SK-N-SH (cell line): Measurements from ENCODE around the gene CEL. TPM values are rescaled to one million over a fixed set of nuclear protein-coding genes. Genes with fewer than 3 reads are reported as not detected.

ENCODE experiments used
- CTCF ChIA-PET: fragments of 300-600, 350-600 bp; formaldehyde crosslinking; extraction: SDS; loops from one replicate; lab custom pipeline; 2021; lab: Yijun Ruan, JAX
- POLR2A ChIA-PET: fragments of 350-600 bp; sonication (Branson Sonifier 250); formaldehyde crosslinking; extraction: SDS; loops from one replicate; lab custom pipeline; 2020; ENCODE audit warnings: antibody characterized with exemption, inconsistent platforms; lab: Yijun Ruan, JAX
- DNase-seq: peaks from one replicate; pipeline ENCODE4 v3.0.0; 2012
- H2AFZ ChIP-seq: fragments of 200-600 bp; sonication (generic); 2 replicates; pipeline ENCODE4 v1.8.1; 2016; ENCODE audit warnings: antibody characterized with exemption, mild to moderate bottlenecking, low read depth
- H3F3A ChIP-seq: fragments of 200-600 bp; sonication (generic); replicated peaks from 2 replicates; pipeline ENCODE3; 2016; ENCODE audit warnings: antibody characterized with exemption, mild to moderate bottlenecking; ENCODE audit not compliant: insufficient read depth
- H3K27ac ChIP-seq, 2 experiments: fragments of 200-500 bp in 1 of 2; fragments of 200-600 bp in 1 of 2; sonication (Bioruptor generic) in 1 of 2; sonication (generic), shearing (Covaris generic) in 1 of 2; 2 replicates each; pipeline versions ENCODE4 v1.5.1 to v1.6.1; 2014 to 2016; ENCODE audit warnings: low read depth in 2 of 2, inconsistent platforms in 1 of 2, low read length in 1 of 2, mild to moderate bottlenecking in 1 of 2, mixed read lengths in 1 of 2
- H3K27me3 ChIP-seq: fragments of 200-600 bp; sonication (generic), shearing (Covaris generic); 2 replicates; pipeline ENCODE4 v1.6.1; 2016; ENCODE audit warnings: mixed run types; ENCODE audit not compliant: insufficient read depth
- H3K36me3 ChIP-seq, 2 experiments: fragments of 200-500 bp in 1 of 2; fragments of 200-600 bp in 1 of 2; sonication (Bioruptor generic) in 1 of 2; sonication (generic) in 1 of 2; replicated peaks in 1 of 2; 2 replicates each; pipeline versions ENCODE3 to v1.5.1; 2014 to 2016; ENCODE audit warnings: low read length in 1 of 2, mild to moderate bottlenecking in 1 of 2; ENCODE audit not compliant: insufficient read depth in 2 of 2, control insufficient read depth in 1 of 2
- H3K4me1 ChIP-seq, 2 experiments: fragments of 200-500 bp in 1 of 2; fragments of 200-600 bp in 1 of 2; sonication (Bioruptor generic) in 1 of 2; sonication (generic), shearing (Covaris generic) in 1 of 2; 2 replicates each; pipeline versions ENCODE4 v1.5.1 to v1.6.1; 2014 to 2016; ENCODE audit warnings: low read depth in 1 of 2, low read length in 1 of 2, mixed run types in 1 of 2; ENCODE audit not compliant: insufficient read depth in 2 of 2, control insufficient read depth in 1 of 2
- H3K4me2 ChIP-seq: fragments of 200-600 bp; sonication (generic), shearing (Covaris generic); 2 replicates; pipeline ENCODE4 v1.6.1; 2017; ENCODE audit warnings: mixed run types
- H3K4me3 ChIP-seq, 2 experiments: fragments of 200-500 bp in 1 of 2; fragments of 200-600 bp in 1 of 2; sonication (Bioruptor generic) in 1 of 2; sonication (generic), shearing (Covaris generic) in 1 of 2; 2 replicates each; pipeline versions ENCODE4 v1.5.1 to v1.8.1; 2014 to 2016; ENCODE audit warnings: low read depth in 2 of 2, inconsistent platforms in 1 of 2, low read length in 1 of 2, mild to moderate bottlenecking in 1 of 2, mixed read lengths in 1 of 2, moderate library complexity in 1 of 2
- H3K79me2 ChIP-seq: fragments of 200-600 bp; sonication (generic); 2 replicates; pipeline ENCODE4 v1.8.1; 2017; ENCODE audit warnings: mild to moderate bottlenecking; ENCODE audit not compliant: insufficient read depth
- H3K9ac ChIP-seq: fragments of 200-600 bp; sonication (generic); 2 replicates; pipeline ENCODE4 v1.6.1; 2017; ENCODE audit warnings: mixed run types
- H3K9me2 ChIP-seq: fragments of 200-600 bp; sonication (generic); 2 replicates; pipeline ENCODE4 v1.6.1; 2017; ENCODE audit warnings: mixed run types
- H3K9me3 ChIP-seq: fragments of 200-600 bp; sonication (generic); 2 replicates; pipeline ENCODE4 v1.6.1; 2017; ENCODE audit warnings: mixed run types, mild to moderate bottlenecking, moderate library complexity
- H4K20me1 ChIP-seq: fragments of 200-600 bp; sonication (generic); 2 replicates; pipeline ENCODE4 v1.6.1; 2017; ENCODE audit warnings: mild to moderate bottlenecking, mixed run types; ENCODE audit not compliant: insufficient read depth
- GABPA ChIP-seq: IDR thresholded peaks from 2 replicates; pipeline ENCODE4 v1.4.0; 2012; ENCODE audit warnings: low read depth, mild to moderate bottlenecking
- GATA2 ChIP-seq: sonication (generic); formaldehyde crosslinking; IDR thresholded peaks from 2 replicates; pipeline ENCODE4 v1.5.0; 2020; ENCODE audit warnings: mild to moderate bottlenecking, missing genetic modification reagents
- IRF3 ChIP-seq: fragments of 150-350 bp; IDR thresholded peaks from 2 replicates; pipeline ENCODE4 v1.6.1; 2016; ENCODE audit warnings: mild to moderate bottlenecking, low read depth, low read length
- JUND ChIP-seq: IDR thresholded peaks from 2 replicates; pipeline ENCODE4 v1.4.0; 2012
- MAX ChIP-seq: IDR thresholded peaks from 2 replicates; pipeline ENCODE4 v1.4.0; 2012; ENCODE audit warnings: low read depth
- PBX3 ChIP-seq: IDR thresholded peaks from 2 replicates; pipeline ENCODE4; 2012
- POLR2AphosphoS5 ChIP-seq: IDR thresholded peaks from 2 replicates; pipeline ENCODE4 v1.6.1; 2012; ENCODE audit warnings: low read depth, low read length
- RCOR1 ChIP-seq: fragments of 150-350 bp; IDR thresholded peaks from 2 replicates; pipeline ENCODE4 v1.6.1; 2017; ENCODE audit warnings: antibody characterized with exemption, low read length
- SIN3A ChIP-seq: IDR thresholded peaks from 2 replicates; pipeline ENCODE4 v1.6.1; 2012; ENCODE audit warnings: low read depth, mild to moderate bottlenecking, low read length, moderate library complexity, borderline replicate concordance
- TCF12 ChIP-seq: IDR thresholded peaks from 2 replicates; pipeline ENCODE4 v1.4.0; 2012
- TEAD4 ChIP-seq: IDR thresholded peaks from 2 replicates; pipeline ENCODE4 v1.4.0; 2012; ENCODE audit warnings: mild to moderate bottlenecking, borderline replicate concordance; ENCODE audit not compliant: insufficient read depth
- USF2 ChIP-seq: fragments of 150-350 bp; IDR thresholded peaks from 2 replicates; pipeline ENCODE4 v1.6.1; 2017; ENCODE audit warnings: antibody characterized with exemption, low read length, low read depth, borderline replicate concordance
- WGBS: methylation state at CpG from one replicate; pipeline ENCODE4 v1.1.6; 2017; ENCODE audit warnings: low lambda C conversion rate; 5-methylcytosine and 5-hydroxymethylcytosine counted together
- polyA plus RNA-seq, 3 experiments: library from polyadenylated mRNA; depleted of rRNA; stranded (reverse); fragments of >200 nt; gene quantifications; 2 replicates each; pipeline ENCODE4 v1.2.3, GENCODE V29; 2012
- TF ChIP-seq, protein P1 (sequence below): IDR thresholded peaks from 2 replicates; pipeline ENCODE4 v1.6.1; 2012; ENCODE audit warnings: mild to moderate bottlenecking, low read depth, low read length, moderate library complexity

The CEL gene
- polyA plus RNA-seq, 1 of the 3 experiments (the other 2 are of a cell fraction) = 0.87 TPM

DNA sequence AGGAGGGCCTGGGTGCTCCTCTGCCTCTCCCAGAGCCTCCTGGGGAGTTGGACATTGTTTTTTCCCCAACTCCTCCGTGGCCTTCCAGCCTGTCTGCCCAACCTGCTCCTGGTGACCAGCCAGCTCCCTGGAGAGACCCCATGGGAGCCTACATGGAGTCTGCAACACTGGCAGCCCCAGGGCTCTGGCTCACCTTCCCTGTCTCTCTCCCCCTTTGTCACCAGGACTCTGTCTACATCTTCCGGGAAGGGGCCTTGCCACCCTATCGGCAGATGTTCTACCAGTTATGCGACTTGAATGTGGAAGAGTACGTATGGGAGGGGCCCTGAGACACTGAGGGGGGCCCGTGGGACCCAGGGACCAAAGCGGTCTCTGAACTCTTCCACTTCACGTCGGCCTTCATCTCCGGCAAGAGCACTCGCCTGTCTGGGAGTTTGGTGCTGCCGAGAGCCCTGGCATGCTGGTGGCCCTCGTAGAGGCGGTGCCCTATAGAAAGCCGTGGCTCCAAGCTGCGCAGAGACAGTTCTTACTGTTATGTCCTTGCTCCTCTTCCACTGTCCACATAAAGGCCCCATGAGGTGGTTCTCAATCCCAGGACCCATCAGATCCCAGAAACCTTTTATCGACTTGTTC lies 5.9 kb upstream of the CEL start (continued):
- no peak for TF ChIP-seq IRF3
- no peak for TF ChIP-seq MAX

GRCh38 chr9:133056533-133056932 lies 5.2 kb upstream of the CEL start:
- ChIA-PET CTCF (interaction anchor here (0.5 to 1.7 kb wide), 2 partner anchors 91 to 964 kb away, joined by 3 to 5 read pairs; no protein-coding TSS in a partner anchor), POLR2A (interaction anchor here (1.1 kb wide), 1 partner anchor 16 kb away, joined by 3 read pairs; no protein-coding TSS in a partner anchor)
- no peak for DNase-seq

GRCh38 chr9:133057006-133057405 lies 4.8 kb upstream of the CEL start:
- Histone ChIP-seq H3K4me3 (no peak overlapping the region), H3K27ac (no peak overlapping the region), H3K4me1 (peaks cover 0 to 40% of the 10 kb centered on the region in 2 experiments; a peak in 1 of 4 replicates), H3K9me2 (no peaks in the 10 kb centered on the region), H3K36me3 (peaks cover 2 to 39% of the 10 kb centered on the region in 2 experiments), H3K9me3 (no peaks in the 10 kb centered on the region), H3K9ac (no peak overlapping the region), H3F3A (no peaks in the 10 kb centered on the region), H4K20me1 (no peaks in the 10 kb centered on the region), H3K4me2 (no peak overlapping the region), H2AFZ (no peak overlapping the region), H3K79me2 (no peaks in the 10 kb centered on the region), H3K27me3 (no peaks in the 10 kb centered on the region)
- 87% methylated on average over 5 of the region's 8 CpGs for WGBS
- DNase-seq = no peak
- POLR2A ChIA-PET = interaction anchor here (1.1 kb wide), 1 partner anchor 16 kb away, joined by 3 read pairs; no protein-coding TSS in a partner anchor
- CTCF ChIA-PET = interaction anchor here (0.5 to 1.7 kb wide), 3 partner anchors 90 to 965 kb away, joined by 3 to 5 read pairs (median 3); no protein-coding TSS in a partner anchor
- TF ChIP-seq RCOR1 (no peak), USF2 (no peak), IRF3 (no peak), GATA2 (CRISPR knock-in tag) (no peak), JUND (no peak), GABPA (no peak), POLR2AphosphoS5 (no peak), TEAD4 (no peak), PBX3 (no peak), SIN3A (no peak)
- TF ChIP-seq, protein P1, sequence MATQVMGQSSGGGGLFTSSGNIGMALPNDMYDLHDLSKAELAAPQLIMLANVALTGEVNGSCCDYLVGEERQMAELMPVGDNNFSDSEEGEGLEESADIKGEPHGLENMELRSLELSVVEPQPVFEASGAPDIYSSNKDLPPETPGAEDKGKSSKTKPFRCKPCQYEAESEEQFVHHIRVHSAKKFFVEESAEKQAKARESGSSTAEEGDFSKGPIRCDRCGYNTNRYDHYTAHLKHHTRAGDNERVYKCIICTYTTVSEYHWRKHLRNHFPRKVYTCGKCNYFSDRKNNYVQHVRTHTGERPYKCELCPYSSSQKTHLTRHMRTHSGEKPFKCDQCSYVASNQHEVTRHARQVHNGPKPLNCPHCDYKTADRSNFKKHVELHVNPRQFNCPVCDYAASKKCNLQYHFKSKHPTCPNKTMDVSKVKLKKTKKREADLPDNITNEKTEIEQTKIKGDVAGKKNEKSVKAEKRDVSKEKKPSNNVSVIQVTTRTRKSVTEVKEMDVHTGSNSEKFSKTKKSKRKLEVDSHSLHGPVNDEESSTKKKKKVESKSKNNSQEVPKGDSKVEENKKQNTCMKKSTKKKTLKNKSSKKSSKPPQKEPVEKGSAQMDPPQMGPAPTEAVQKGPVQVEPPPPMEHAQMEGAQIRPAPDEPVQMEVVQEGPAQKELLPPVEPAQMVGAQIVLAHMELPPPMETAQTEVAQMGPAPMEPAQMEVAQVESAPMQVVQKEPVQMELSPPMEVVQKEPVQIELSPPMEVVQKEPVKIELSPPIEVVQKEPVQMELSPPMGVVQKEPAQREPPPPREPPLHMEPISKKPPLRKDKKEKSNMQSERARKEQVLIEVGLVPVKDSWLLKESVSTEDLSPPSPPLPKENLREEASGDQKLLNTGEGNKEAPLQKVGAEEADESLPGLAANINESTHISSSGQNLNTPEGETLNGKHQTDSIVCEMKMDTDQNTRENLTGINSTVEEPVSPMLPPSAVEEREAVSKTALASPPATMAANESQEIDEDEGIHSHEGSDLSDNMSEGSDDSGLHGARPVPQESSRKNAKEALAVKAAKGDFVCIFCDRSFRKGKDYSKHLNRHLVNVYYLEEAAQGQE = no peak

More at GRCh38 chr9:133056533-133056932, 5.2 kb upstream of the CEL start:
- Histone ChIP-seq H3K27ac (no peak overlapping the region), H3K9ac (no peak overlapping the region), H3F3A (no peaks in the 10 kb centered on the region), H3K79me2 (no peaks in the 10 kb centered on the region), H2AFZ (no peak overlapping the region)
- no peak for TF ChIP-seq SIN3A
- TF ChIP-seq JUND = no peak
- TF ChIP-seq TCF12 = no peak
- TF ChIP-seq, all 33 proteins: peak for 0
- WGBS = 99% methylated on average over 11 of the region's 13 CpGs
- Histone ChIP-seq H3K9me3 (no peaks in the 10 kb centered on the region), H3K4me3 (no peak overlapping the region), H3K9me2 (no peaks in the 10 kb centered on the region), H3K36me3 (peaks cover 2 to 43% of the 10 kb centered on the region in 2 experiments), H3K4me1 (peaks cover 0 to 40% of the 10 kb centered on the region in 2 experiments; a peak in 1 of 4 replicates), H4K20me1 (no peaks in the 10 kb centered on the region), H3K27me3 (no peaks in the 10 kb centered on the region), H3K4me2 (no peak overlapping the region)
